ENCODE data around the gene IL17D. TPM values are rescaled to one million over a fixed set of nuclear protein-coding genes. Genes with fewer than 3 reads are reported as not detected.
"Not testable (repeated sequence)": the region's sequence is repeated elsewhere in the genome, so short reads cannot be mapped to it uniquely, and the experiment has no call there.

IL17D gene, protein sequence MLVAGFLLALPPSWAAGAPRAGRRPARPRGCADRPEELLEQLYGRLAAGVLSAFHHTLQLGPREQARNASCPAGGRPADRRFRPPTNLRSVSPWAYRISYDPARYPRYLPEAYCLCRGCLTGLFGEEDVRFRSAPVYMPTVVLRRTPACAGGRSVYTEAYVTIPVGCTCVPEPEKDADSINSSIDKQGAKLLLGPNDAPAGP
- 7.6 TPM for total RNA-seq

DNA sequence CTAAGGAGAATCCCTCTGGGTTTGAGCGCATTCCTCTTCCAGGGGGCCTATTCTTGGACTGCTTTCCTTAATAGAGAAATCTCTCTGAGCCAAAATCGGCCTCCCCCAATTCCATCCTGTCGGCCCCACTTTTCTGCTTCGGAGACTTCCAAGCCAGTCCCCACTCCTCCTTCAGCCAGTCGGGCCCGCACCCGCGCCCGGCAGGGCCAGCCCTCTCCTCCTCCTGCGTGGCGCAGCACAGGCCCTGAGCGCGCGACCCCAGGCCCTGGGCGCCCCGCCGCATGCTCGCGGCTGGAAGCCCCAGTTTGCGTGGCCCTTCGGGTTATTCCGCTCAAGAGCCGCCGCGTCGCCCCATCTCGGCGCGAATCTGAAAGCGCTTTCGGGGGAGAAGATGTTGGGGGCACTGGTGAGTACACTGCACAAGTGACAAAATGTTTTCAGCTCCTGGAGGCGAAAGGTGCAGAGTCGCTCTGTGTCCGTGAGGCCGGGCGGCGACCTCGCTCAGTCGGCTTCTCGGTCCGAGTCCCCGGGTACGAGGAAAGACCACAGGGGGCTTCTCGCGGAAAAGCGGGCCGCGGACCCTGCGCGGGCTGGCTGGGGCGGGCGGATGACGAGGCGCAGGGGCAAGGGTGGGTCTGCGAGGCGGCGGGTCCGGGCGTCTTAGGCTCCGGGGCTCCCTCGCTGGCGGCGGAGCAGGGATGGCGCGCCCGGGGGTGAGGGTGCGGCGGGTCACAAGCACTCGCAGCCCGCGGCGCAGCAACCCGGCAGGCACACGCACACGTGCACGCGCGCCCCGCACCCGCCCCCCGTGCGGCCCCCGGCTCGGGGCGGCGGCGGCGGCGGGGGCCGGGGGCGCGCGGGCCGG is at the start of gene IL17D:
Gene IL17D (plus strand): TSS at position 785 of the 865 bp plus-strand sequence. CDS start 303 bp downstream, outside the sequence.
- DNase-seq: peak; percentile 64

DNA sequence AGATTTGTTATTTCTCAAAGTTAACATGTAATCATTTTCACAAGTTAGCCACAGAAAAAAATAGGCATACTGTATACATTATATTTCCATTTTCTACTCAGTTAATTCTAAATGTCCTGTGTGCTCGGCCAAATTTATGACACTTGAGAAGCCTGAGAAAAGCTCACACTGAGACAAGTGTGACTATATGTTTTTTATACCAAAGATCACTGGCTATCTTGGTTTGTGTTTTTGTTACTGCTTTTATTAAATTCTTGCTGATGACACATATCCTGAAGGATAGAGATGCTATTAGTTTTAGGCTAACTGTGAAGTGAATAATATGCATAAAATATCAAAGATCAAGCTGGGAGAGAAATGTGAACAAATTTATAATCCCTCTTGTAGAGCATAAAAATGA is 49.3 kb upstream of the IL17D start:
- no peak for DNase-seq

DNA sequence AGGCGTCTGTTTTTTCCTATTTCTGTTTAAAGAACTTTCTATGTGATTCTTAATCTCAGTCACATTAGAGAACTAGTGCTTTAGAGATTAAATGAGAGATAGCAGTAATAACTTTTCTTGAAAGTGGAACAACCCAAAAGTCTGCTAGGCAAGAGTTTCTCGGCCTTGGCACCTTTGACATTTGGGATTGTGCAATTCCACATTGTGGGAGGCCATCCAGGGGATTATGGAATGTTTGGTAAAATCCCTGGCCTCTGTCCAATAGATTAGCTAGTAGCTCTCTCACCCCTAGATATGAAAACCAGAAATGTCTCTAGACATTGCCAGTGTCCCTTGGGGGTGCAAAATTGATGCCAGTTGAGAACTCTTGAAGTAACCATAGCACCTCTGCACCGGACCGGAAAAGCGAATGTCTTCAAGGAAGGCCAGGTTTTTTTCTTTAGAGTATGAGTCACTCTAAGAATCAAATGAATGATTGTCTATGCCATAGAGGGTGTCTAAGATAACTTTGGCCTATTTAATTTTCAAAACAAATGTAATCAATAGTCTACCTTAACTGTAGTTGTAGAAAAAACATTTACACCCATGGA is 45.0 kb upstream of the IL17D start:
- DNase-seq: no peak

DNA sequence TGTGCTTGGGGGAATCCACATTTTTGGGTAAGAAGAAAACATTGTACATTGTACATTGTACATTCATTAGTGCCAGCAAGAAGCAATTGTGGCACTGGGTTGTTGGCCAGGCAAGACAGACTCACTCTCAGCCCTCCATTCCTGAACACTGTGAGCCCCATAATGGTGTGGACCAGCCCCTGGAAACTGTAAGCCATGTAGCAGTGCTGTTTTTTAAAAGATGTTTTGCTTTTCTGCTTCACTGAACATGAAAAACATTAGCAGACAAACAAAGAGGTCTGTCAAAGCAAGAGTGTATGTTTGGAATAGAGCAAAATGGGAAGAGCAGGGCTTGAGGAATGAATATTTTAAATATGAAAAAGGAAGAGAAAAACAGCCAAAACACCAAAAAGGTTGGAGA is 39.1 kb upstream of the IL17D start:
- no peak for DNase-seq

DNA sequence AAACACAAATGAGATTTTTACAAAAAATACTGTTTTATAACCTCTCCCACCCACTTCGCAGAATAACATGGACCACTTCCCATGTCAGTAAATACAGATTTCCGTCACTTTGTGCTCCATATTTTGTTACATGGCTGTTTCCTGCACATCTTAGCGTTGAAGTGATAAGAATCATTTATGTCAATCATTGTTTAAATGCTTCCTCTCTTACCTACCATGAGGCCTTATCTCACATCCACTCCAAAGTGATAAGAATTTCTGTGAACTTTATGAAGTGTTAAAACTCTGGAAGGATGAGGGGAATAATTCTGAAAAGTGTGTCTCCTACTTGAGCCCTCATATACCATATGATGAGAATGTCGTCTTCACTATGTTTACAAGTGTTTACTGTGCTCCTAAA is 36.6 kb upstream of the IL17D start:
- DNase-seq: no peak

DNA sequence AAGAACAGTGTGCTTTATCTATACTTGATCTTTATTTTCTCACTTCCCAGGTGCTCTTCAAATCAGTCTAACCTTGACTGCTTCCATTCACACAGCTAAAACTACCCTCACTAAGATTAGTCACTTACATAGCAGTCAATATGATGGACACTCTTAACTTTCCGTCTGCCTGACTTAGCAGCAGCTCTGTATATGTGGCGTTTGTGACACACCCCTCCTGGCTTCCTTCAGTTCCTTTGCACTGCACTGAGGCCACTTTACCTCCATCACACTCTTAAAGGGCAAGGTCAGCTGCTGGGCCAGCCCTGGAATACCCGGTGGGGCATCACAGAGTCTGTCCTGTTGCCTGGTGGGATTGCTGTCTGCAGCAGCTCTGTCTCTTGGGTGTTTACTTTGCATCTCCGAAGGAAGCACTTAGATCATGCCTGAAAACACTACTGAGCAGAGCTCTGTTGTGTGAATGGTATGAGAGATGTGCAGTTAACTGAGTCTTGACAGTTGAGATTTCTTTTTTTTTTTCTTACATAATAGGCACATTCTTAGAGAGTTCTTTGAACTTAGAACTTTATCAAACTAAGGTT is 35.6 kb upstream of the IL17D start:
- no peak for DNase-seq

DNA sequence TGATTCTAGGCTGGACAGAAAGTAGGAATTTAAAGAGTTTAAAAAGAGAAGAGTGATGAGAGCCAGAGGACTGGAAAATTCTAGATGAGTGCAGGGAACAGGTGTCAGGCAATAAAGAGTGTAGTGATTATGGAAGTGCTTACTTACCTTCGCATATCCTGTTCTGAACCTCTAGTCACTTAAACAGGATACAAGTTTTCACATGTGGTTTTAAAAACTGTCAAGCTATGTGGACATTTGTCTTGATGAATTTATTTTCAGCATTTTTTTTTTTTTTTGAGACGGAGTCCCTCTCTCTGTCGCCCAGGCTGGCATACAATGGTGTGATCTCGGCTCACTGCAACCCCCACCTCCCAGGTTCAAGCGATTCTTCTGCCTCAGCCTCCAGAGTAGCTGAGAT is 34.3 kb upstream of the IL17D start:
- no peak for DNase-seq

DNA sequence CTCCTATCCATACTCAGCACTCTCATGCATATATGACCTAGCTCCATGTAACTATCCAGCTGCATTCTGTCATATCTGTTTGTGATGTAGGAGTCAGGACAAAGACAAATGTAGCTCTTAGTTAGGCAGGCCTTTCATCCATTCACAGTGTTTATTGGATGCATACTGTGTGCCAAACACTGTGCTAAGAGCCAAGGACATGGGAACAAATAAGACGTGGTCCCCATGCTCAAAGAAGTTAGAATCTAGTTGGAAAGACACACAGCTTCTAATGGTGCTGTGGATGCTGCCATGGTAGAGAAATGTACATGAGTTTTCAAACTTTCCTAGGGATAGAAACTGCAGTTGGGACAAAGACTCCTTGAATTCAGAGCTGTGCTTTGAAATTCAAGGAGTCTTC is 31.7 kb upstream of the IL17D start:
- DNase-seq: no peak

DNA sequence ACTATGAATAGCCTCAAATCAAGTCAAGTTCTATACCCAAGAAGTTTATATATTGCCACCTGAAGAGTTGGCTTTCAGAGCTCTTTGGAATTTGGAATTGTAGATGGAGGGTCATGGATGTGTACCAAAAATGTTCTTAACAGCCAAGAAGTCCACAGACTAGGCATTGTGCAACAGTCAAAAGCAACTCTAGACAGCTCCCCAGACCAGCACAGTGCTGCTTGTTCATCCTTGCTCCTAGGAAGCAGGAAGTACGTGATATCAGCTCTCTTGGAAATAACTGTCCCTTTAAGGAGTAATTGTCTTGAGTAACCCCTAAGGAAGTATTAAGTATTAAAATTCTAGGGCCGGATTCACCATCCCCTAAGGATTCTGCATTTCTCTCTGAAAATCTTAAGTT is 30.7 kb upstream of the IL17D start:
- DNase-seq: no peak

DNA sequence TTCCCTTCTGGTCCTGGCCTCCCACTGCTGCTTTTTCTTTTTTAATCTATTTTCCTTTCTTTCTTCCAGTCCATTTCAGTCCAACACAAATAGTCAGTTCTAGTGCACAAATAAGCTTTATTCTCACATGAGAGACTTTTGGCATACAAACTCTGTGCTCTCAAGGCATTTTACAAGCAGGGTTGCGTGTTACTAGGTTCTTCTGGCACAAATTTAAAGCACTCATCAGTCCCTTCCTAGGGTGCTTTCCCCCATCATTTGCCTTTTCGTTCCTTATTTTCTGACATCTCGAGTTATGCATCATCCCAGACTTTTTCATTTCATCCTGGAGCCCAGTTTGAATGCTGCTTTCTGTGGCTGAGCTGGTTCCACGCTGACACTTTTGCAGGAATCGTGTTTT is 29.8 kb upstream of the IL17D start:
- no peak for DNase-seq

DNA sequence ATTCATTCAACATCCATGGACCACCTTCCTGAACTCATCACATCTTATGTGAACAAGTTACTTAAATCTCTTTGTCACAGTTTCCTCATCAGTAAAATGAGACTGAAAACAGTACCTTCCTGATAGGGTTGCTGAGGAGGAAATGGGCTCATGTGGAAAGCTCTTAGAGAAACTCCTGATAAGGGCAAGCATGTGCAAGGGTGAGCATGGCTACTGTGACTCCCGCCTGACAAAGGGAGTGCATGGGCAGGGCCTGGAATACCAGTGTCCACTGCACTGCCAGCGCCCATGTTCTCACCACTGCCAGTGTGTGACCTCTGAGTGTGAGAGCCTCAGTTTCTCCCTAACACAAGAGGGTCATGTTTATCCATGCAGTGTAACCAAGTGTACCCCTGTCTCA is 27.3 kb upstream of the IL17D start:
- DNase-seq: no peak

DNA sequence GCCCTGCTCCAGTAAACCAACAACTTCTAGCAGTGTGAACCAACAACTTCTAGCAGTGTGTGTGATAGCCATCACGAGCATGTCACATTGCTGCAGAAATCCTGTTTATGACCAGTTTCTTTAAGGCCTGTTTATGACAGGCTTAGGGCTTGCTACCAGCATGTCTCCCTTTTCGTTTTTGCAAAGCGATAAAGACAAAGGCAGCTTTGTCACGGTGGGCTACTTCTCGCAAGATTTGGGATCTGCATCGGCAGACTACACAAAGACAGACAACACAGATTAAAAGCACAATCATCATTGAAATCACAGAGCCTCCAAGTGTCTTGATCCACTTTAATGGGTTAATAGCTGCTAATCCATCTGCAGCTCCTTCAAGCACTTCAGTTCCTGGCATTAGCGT is 24.9 kb upstream of the IL17D start:
- not testable (repeated sequence) for DNase-seq

DNA sequence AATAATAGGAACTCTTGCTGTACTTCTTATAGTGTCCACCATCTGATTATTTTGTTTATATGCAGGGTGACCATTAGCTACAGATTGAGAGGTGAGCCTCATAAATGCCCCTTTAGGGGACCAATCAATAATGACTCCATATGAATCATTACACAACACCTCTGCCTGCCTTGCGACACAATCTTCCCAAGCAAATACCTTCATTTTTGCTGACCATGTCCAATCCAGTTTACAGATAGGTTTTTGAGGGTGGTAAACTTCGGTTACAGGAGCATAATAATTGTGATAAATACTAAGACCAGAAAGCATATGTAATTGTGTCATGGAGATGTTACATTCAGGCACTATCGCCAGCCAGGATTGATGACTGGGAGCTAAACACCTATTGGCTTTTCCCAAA is 23.6 kb upstream of the IL17D start:
- DNase-seq: no peak

DNA sequence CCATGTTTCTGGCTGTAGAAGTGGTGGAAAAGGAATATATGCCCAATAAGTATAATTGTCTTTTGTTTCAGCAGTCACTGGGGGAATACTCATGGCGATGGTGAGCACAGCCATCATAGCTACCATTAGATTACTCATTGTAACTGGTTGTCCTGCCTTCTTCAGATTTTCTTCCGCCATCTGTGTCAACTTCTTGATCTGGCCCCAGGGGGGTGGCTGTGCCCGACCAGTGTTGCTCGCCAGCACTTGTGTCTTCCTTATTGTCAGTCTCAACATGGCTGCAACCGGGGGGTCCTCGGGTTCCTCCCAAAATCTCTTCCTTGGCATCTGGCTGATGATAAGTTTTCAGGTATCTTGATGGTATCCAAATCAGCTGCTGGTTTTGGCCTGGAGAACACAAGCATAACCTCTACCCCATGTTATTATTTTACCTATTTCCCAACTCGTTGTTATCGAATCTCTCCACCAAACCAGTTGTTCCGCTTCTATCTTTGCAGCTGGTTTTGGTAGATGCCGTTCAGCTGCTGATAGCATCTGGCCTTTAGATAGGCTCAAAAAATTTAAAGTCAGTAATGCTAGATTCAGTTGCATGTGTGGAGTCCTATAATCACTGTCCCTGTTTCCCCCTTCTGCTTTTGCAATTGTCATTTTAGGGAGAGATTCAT is 23.0 kb upstream of the IL17D start:
- DNase-seq: no peak

DNA sequence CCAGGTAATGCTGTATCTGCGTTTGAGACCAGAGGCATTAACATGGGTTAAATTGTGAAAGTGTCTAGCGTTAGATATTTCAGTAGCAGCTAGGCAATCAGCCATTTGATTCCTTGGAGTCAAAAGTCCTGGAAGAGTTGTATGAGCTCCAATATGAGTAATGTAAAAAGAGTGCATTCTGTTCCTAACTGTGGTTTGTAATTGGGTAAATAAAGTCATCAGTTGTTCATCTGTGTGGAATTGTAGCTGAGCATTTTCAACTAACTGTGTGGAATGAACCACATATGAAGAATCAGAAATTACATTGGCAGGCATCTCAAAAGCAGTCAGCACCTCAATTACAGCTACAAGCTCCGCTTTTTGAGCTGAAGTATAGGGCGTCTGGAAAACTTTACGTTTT is 22.0 kb upstream of the IL17D start:
- DNase-seq: not testable (repeated sequence)

DNA sequence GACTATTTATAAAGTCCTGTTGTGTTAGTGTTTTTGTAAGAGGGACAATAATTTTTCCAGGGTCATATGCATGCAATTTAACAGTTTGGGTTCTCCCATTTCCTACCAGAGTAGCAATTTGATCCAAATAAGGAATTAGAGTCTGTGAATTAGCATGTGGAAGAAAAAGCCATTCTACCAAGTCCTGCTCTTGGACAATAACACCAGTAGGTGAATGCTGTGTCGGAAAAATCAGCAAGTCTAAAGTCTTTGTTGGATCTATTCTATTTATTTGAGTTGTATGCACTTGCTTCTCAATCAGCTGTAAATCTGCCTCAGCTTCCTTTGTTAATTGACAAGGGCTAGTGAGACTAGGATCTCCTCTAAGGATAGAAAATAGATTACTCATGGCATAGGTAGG is 21.4 kb upstream of the IL17D start:
- no peak for DNase-seq

DNA sequence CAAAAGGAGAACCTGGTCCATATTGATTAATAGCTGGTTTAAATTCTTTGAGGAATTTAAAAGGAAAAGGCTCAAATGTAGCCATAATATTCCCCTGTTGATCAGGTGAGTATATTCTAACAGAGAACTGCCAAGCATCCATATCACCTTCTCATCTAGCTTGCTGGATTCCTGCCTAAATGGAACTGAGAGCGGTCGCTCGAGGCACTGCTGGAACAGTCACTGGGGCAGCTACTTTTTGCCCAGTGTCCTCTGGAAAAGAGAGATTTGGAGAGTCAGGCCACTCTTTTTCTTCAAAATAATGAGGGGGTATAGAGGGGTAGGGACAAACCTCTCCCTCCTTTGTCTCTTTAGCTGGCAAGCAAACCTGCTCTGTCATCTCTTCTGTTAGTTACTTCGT is 19.5 kb upstream of the IL17D start:
- no peak for DNase-seq

DNA sequence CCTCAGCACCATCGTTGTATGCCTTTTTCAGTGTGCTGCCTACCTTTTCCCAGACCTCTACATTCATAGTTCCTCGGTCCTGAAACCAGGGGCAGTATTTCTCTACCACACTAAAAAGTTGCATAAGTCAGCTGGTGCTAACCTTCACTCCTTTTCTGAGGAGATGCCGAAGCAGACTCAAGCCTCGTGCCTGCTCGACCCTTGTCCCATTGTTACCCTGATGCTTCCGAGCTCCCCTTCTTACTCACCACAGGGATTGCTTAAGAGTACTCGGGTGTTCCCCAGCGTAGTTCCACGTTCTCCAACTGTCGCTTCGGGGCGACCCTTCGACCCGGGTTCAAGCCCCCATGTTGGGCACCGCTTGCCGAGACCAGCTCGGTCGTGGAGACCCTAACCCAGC is 19.0 kb upstream of the IL17D start:
- DNase-seq: no peak

DNA sequence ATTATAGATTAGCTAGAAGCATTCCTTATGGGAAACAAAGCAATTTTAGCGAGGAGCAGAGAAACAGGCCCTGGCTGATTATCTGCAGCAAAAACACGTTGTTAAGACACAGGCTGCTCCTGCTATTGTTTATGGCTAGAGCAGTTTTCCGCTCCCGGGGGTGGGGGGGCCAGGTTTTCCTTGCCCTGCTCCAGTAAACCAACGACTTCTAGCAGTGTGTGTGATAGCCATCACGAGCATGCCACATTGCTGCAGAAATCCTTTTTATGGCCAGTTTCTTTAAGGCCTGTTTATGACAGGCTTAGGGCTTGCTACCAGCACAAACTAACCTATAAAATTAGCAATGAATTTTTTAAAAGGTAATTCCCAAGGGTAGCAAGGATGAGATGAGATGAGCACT is 18.4 kb upstream of the IL17D start:
- DNase-seq: no peak

DNA sequence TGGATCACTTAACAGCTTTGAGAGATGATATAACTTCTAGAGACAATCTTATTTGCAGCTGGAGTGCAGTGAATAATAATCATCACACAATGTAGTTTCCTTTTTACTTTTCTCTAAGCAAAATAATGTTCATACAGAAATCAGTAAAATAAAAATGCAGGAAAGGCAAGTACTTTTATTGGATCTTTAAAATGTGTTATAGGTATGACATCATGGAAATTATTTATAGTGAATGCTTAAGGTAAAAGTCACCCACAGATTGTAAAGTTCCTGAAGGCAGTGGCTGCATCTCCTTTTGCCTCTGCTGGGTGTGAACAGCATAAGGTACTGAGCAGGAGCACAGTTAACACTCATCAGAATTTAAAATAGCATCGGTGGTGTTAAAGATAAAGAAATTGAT is 17.3 kb upstream of the IL17D start:
- no peak for DNase-seq

DNA sequence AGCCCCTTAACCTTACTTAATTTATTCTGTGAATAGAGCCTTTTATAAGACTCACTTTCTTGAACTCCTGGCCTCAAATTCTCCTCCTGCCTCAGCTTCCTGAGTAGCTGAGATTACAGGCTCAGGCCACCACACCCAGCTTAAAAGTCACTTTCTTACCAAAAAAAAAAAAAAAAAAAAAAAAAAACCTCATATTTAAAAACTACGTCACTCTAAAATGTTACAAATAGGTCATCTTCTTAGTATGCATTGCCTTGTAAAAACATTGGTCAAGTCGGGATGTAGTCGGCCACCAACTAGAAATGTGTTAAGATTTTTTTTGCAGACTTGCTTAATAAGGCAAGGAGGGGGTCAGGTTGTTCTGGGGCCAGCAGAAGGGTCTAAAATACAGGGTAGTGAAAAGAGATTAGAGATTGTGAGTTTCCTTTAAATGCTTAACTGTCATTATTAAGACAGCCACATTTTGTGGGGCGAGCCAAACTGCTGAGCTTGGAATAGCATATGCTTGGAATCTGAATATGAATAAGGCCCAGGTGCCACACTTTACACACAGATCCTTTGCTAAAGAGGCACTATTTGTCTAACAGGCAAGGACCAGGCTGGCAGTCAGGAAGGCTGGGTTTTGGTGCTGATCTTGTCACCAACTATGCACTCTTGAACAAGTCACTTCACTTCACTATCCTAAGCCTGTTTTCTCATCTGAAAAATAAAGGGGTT is 16.5 kb upstream of the IL17D start:
- no peak for DNase-seq

DNA sequence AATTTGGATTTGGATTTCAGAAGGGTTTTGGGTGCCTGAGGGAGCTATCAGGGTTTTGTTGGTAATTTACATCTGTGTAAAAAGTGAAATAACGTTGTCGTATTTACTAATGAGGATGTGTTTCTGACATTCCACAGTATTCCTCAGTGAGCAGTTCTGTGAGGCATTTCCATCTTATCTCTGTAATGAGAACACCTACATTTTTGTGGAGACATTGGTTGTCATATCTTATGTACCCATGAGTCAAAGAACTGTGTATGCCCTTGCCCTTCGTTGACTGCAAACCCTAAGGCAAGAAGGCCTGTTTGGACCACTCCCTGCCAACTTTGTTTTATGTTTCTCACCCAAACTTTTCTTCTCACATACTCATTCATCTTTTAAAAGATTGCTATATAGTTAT is 14.2 kb upstream of the IL17D start:
- DNase-seq: no peak

Data from occipital lobe (tissue), 2 donors.